T47D (cell line): Measurements from ENCODE around the gene MCM3.

ENCODE experiments used
- DNase-seq, 2 experiments: peaks; one replicate each; pipeline versions ENCODE4 v3.0.0 to v3.0.0-alpha.2; 2011 to 2012; ENCODE audit warnings: low read depth in 1 of 2, low spot score in 1 of 2
- JUND ChIP-seq: IDR thresholded peaks from 2 replicates; pipeline ENCODE4 v1.6.1; 2012; ENCODE audit warnings: low read depth
- in situ Hi-C: cut with HindIII; loops from 2 replicates; pipeline ENCODE4 v1.10.0; 2016; ENCODE audit warnings: low sequenced_read_pairs, low pct_unique_long_range_greater_than_20kb

The MCM3 gene

DNA sequence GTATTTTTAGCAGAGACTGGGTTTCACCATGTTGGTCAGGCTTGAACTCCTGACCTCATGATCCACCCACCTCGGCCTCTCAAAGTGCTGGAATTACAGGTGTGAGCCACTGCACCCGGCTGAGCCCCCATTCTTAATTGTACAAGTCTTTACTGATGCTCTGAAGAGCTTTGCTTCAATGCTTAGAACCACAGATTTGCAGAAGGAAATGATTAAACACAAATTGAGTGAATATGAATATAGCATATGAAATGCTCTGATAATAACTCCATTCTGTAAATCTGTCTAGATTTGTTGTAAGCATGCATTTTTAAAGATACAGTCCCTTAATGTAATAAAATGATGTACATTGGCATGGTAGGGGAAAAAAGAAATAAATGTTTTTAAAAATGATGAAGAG is 4.3 kb upstream of the MCM3 start:
- DNase-seq, result no peak
- no peak for TF ChIP-seq JUND
- in situ Hi-C loops, result no loop called here

GRCh38 chr6:52288216-52288615 is 3.7 kb upstream of the MCM3 start:
- DNase-seq, result no peak
- TF ChIP-seq JUND, result no peak
- in situ Hi-C loops, result no loop called here

DNA sequence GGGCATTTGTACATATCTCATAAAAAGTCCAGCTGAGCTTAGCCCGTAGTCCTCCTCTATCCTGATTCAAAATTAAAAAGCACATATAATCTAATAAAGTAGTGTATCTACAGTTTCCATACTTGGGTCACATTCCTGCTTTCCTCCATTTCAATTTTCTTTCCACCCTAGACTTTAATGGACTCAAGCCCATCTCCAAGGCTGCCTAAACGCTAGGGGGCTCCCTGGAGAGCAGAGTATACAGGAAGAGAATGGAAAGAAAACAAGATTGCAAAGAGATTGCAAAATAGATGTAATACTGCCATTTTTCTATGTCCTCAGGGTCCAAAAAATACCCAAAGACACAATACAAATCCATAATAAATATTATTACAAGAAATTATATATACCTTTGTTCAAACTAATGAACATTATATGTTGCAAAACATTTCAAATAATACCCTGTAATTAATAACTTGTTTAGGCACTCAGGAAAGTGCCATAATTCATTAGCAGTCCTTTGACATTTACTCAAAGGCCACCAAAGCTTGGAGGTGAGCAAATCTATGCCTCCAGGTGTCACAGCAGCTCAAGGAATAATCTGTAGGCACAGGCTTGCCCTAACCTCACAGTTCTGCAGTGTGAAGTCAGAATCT is 2.4 kb upstream of the MCM3 start:
- DNase-seq, result peak; percentile 23 to 79
- TF ChIP-seq JUND, result no peak
- in situ Hi-C loops, result no loop called here

DNA sequence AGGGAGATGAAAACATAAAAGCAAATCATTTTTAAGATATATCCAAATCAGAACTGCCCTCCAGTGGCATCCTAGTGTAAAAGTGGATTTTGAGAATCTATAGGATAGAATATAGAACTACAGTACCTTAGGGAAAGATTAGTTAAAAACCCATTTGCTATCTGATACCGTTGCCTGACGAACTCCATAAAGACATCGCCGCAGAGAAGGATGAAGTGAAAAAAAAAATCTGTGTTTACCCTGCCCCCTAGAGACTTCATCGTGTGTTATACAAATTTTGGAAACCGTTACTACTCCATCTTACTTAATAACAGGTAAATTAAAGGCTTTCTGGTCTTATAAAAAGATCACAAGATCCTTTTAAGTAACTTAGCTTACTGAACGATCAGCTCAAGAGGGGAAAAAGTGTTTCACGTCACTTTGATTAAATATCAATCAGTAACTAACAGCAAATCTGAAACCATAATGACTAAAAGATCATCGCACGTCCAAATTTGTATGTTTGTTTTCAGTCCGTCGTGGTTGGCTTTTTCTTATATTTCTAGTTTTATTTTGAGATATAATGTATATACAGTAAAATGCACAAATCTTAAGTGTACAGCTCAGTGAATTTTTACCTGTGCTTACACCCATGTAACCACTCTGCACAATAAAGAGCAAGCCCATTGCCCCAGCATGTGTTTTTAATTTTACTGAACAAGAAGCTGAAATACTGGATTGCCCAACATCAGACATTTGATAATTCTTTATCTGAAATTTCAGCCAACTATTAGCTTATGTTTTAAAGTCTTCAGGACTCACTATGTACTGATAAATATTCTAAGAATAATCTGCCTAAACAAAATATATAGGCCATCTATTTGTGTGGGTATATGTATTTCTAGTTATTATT is 881 bp upstream of the MCM3 start:
- in situ Hi-C loops, result no loop called here
- DNase-seq, result no peak
- no peak for TF ChIP-seq JUND

- peak in 1 of 2 experiments; percentile 63 for DNase-seq
- in situ Hi-C loops, result no loop called here
- no peak for TF ChIP-seq JUND
These were observed 447 bp downstream of the MCM3 start for GRCh38 chr6:52284131-52284459.

DNA sequence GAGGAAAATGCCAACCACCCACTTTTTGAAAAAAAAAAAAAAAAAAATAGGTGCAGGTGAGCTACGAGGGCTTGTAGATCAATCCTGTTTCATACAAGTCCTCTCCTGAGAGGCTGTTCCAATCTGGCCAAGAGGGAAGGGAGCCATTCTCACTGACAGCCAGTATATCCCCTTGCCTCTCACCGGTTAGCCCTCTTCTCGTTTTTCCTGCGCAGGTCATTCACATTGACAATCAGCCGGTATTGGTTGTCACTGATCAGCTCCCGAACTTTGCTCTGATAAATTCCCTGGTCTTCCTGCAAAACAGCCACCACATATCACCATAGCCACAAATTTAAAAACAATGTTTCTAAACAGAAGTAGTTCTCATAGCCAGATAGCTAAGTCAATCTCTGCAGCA is 1.4 kb downstream of the MCM3 start:
- no peak for DNase-seq
- in situ Hi-C loops, result no loop called here
- no peak for TF ChIP-seq JUND

GRCh38 chr6:52276130-52276529 is 8.4 kb downstream of the MCM3 start:
- no peak for DNase-seq
- in situ Hi-C loops, result no loop called here
- TF ChIP-seq JUND, result no peak

DNA sequence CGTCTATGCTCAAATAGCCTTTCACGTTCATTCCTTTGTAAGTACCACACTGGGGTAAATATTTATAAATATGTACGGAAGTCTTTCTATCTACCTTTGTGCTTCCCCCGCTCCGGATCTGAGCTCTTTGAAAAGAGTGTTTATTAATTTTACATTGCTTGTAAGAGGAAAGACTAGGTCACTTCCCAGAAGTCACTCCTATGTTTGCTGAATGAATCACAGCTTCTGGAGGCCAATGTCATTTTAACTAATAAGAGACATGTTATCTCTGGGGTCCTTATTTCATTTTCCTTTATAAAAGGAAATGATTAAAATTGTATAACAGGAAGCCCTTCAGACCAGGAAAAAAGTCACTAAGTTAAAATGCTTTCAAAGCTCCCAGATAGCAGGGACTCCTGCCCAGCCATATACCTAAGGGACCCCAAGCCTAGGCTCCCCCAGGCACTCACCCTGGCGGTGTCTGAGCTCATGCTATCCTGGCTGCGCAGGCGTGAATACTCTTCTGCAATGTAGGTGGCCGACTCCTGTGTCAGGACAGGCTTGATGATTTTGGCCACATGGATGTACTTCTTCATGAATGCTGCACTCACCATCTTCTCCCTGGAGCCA is 12.6 kb downstream of the MCM3 start:
- TF ChIP-seq JUND, result no peak
- in situ Hi-C loops, result no loop called here
- DNase-seq, result no peak

- peak; percentile 21 to 68 for DNase-seq
- no peak for TF ChIP-seq JUND
- in situ Hi-C loops, result no loop called here
These were observed 20.6 kb downstream of the MCM3 start for GRCh38 chr6:52263709-52264540.

- TF ChIP-seq JUND, result no peak
- in situ Hi-C loops, result no loop called here
- DNase-seq, result no peak
These were observed 21.8 kb downstream of the MCM3 start for GRCh38 chr6:52262620-52263344.

GRCh38 chr6:52261229-52261628 is 23.3 kb downstream of the MCM3 start:
- no peak for TF ChIP-seq JUND
- no peak for DNase-seq

DNA sequence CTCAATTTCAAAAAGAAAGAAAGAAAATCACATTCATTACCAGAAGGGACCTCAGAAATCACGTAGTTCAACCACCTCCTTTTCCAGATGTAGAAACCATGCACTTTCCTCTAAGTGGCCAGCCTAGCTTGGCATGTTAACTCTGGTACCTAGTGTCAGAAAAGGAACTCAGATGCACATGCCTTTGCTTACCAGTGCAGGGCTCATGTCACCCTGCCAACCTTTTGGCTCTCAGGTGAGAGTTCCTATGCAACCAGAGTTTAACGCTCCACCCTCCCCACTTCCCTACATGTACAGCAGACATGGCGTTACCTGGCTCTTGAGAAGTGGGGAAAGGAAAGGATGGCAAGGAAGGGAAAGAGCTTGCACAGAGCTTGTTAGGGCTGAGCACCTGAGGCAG is 23.9 kb downstream of the MCM3 start:
- in situ Hi-C loops, result no loop called here
- TF ChIP-seq JUND, result no peak
- no peak for DNase-seq

More at GRCh38 chr6:52261229-52261628, 23.3 kb downstream of the MCM3 start:
- in situ Hi-C loops, result no loop called here
